ENCODE data around the gene COL6A3.

DNA sequence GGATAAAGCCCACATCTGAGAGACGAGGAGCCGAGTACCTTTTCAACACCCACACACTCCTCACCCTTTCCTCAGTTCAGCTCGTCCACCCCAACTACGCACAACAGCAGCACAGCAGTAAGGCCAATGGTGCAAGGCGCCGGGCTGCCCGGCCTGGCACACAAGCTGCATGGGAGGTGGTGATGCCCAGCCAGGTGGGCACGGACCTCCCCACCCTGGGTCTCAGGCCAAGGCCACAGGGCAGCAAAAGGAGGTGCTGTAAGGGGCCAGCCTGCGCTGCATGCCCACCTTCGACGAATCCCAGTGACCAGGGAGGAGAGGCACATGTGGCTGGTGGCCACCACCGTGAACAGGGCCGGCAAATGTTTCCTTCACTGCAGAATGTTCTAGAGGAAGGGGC is 36.6 kb upstream of the COL6A3 start:
- TF ChIP-seq EZH2 (IDR thresholded peaks at IDR 0.05; ENCODE audit: low read length) (no peak), CTCF (optimal IDR thresholded peaks at IDR 0.05 in 1 of 3, IDR thresholded peaks at IDR 0.05 in 1 of 3, conservative IDR thresholded peaks at IDR 0.05 in 1 of 3; ENCODE audit: extremely low read depth in 1 of 3, insufficient read depth in 2 of 3, low read length in 3 of 3) (no peak)
